GM21825 (cell line): ENCODE data around the gene KPNA1.
A peak's percentile ranks its signal among the peaks of the same experiment; 100 is the strongest.

Experiments
- ATAC-seq: cut with Tn5 transposase; IDR thresholded peaks from one replicate; pipeline ENCODE4 v1.9.1; 2021; ENCODE audit warnings: mild to moderate bottlenecking, moderate library complexity; ENCODE audit not compliant: unreplicated experiment

The KPNA1 gene

DNA sequence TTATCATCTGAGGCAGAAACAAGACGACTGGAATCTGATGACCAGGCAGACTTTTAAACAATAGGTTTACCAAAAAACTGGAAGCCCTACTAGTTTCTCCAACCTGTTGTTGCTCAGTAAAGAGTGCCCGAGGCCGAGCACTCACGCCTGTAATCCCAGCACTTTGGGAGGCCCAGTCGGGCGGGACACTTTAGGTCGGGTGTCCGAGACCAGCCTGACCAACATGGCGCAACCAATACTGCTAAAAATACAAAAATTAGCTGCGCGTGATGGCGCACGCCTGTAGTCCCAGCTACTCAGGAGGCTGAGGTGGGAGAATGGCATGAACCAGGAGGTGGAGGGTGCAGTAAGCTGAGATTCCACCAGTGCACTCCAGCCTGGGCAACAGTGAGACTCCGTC lies 97.8 kb downstream of the KPNA1 start:
- no peak for ATAC-seq

DNA sequence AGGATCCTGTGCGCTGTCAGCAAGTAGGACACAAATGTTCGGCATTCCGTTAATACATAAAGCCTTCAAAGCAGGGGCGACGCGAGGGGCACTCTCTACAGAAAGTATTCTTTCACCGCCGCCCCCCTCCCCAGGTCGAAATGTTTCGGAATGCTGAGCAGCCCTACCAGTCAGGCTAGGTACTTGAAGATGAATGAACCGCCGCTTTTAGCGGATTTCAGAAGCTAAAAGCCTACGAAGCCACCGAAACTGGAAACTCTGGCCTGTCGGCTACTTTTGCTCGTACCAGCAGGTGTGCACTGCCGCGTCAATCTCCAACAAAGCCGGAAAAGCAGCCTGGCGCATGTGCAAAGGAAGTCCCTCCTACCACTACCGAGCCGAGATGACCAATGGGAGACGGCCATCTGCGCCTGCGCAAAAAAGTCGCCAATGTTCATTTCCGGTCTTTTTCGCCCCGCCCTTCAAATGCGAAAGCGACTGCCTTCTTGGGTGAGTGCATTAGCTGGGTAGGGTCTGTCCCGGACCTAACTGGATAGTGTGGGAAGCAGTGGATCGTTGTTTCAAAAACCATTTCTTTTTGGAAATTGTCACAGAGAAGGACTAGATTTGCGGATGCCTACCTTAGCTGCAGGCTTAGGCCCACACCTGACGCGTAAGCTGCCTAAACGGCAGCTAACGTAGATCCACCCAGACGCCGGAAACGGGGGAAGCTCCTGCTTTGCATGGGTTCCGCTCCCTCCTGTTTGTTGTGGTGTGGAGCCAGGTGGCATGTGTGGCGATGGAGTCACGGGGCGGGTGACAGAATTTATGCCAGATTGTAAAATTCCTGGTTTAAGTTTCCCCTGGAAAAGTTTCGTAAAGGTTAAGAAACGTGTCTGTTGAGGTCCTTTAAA lies 98.7 kb downstream of the KPNA1 start, which contains the start of gene WDR5B:
WDR5B (minus strand) TSS at position 301 of the 893 bp plus-strand sequence. CDS start 534 bp downstream, outside the sequence.
- ATAC-seq = peak; percentile 82

DNA sequence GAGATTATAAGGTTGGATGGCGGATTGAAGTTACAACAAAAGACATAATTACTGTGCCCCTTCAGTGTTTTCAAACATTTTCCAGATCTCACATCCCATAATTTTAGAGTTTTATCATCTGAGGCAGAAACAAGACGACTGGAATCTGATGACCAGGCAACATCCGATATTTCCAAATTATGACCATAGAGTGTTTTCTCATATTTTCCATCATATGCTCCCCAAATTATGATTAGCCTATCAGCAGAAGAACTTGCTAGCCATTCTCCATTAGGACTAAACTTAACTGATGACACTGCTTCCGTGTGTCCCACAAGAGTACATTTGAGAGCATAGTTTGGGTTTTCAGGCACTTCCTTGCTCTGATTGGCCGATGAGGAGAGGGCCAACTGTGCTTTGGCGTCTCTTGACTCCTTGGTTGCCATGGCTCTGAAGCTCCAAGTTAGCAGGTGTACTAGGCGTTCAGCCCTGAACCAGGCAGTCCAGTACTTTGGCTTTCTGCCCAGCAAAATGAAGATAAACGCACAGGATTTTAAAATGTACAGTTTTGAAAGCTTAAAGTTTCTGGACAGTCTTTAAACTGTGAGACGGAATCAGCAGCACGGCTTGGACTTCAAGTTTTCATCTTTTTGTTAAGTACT lies 99.5 kb downstream of the KPNA1 start:
- ATAC-seq = peak; percentile 44

DNA sequence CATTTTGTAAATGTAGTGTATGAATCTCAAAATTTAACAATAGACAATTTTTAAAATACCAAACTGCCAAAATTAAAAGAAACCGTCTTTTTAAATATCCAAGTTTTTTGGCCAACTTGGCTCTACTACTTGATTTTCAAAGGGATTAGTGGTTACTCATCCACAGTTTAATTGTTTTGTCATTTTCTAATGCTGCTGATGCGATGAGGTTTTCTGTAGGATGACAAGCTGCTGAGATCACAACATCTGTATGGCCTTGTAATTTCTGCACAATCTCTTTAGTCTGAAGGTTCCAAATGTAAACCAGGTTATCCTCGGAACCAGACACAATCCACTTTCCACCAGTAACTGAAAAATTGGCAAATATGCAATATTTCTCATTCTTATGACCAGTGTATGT lies 100.3 kb downstream of the KPNA1 start:
- no peak for ATAC-seq

DNA sequence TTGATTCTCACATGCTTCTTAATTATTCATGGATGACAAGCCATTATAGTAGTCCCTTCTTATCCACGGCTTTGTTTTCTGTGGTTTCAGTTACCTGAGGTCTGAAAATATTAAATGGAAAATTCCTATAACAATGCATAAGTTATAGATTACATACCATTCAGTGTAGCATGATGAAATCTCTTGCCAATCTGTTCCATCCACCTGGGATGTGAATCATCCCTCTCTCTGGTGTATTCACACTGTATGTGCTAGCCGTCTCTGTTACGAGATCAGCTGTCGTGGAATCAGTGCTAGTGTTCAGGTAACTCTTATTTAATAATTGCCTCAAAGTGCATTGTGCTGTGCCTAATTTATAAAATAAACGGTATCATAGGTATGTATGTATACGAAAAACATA lies 104.1 kb downstream of the KPNA1 start:
- ATAC-seq = no peak

DNA sequence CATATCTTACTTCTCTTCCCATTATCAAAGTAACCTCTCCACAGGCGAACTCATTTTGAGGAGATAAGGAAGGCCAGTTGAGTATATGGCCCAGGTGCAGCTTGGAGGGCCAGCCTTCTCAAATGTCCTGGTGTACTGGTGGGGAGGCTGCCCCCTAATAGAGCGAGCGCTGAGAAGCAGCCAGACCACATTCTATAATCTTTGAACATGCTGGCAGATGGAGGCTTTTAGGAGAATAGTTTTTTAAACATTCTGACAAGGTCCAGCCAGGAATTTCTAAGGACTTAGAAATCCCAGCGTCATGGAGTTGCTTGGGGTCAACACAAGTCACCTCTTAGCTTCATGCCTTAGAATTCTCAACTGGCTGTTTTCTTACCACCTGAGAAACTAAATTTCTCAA lies 104.6 kb downstream of the KPNA1 start:
- ATAC-seq = no peak

DNA sequence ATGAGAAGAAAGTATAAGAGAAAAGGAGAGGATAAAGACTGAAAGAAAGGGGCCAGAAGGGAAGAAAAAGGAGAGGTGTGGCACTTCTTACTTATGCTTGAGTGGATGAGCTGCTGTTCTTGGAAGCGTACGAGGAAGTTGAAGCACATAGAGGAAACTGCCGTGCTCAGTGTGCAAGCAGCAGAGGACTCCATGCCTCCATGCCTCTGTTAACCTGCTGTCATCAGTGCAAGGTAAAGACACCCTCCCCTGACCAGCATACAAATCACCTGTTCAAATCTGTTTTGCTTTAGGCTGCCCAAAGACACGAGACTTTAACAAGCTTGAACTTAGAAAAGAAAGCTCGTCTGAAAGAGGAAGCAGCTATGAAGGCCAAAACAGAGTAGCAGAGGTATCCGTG lies 105.3 kb downstream of the KPNA1 start:
- no peak for ATAC-seq

DNA sequence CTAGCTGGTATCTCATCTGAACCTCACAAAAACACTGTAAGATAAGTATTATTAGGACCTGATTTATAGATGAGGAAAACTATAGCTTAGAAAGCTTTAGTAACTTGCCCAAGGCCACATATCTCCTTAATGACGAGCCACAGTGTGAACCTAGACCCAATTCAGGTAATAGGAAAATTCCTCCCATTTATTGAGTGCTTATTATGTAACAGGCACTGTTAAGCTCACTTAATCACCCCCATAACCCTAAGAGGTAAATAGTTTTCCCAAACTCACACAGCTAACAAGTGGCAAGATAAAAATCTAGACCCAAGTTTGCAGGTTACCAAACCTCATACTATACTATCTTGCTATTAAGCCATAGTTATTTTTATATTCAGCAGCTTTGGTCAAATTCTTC lies 106.8 kb downstream of the KPNA1 start:
- ATAC-seq = no peak

DNA sequence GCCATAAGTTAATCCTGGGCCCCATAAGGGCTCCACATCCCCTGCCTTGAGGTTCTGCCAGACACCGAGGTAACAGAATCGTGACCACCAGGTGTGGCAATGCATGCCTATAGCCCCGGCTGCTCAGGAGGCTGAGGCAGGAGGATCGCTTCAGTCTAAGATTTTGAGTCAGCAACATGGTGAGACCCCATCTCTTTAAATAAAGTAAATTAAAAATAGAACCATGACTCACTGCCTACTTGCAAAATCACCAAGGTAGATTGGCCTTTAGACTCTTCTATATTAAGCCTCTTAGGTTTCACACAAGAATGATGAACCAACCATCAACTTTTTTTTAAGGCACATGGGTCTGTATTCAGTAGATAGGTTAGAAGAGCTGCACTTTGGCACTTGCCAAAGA lies 108.5 kb downstream of the KPNA1 start:
- no peak for ATAC-seq

DNA sequence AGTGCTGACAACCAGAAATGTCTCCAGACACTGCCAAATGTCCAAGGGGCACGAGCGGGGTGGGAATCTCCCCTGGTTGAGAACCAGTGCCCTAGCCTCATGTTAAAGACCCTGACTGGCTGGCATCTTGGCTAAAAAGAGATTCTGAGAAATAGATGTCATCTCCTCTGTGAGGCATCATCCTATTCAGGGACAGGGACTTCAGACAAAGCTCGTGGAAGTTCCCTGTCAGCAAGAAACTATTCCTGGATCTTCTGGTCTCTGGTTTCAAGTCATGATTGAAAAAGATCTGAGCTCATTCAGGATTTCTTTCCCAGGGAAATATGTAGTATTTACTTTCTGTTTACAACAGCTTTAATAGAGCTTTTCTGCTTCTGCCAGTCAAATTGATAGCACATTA lies 109.7 kb downstream of the KPNA1 start:
- no peak for ATAC-seq

DNA sequence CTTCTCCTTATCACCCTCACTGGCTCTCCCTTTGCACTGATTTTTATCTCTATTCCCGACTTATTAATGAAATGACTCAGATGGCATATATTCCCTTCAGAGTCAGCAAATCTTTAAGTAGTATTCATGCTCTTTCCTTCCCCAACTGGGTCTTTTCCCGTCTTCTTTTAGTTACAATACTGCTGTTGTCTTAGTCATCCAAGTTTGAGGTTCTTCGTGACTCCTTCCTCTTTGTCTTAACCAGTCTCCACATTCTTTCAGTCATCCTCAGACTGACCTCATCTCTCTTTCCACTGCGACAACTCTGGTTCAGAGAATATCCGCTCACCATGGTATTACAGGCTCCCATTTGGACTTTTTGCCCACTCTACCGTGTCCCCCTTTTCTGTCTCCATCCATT lies 111.2 kb downstream of the KPNA1 start:
- ATAC-seq = no peak

DNA sequence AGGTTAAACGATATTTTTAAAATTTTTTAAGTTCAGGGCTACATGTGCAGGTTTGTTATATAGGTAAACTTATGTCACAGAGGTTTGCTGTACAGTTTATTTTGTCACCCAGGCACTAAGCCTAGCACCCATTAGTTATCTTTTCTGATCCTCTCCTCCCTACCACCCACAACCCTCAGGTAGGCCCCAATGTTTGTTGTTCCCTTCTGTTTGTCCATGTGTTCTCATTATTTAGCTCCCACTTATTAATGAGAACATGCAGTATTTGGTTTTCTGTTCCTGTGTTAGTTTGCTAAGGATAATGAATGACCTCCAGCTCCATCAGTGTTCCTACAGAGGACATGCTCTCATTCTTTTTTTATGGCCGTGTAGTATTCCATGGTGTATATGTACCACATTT lies 115.8 kb downstream of the KPNA1 start:
- no peak for ATAC-seq

DNA sequence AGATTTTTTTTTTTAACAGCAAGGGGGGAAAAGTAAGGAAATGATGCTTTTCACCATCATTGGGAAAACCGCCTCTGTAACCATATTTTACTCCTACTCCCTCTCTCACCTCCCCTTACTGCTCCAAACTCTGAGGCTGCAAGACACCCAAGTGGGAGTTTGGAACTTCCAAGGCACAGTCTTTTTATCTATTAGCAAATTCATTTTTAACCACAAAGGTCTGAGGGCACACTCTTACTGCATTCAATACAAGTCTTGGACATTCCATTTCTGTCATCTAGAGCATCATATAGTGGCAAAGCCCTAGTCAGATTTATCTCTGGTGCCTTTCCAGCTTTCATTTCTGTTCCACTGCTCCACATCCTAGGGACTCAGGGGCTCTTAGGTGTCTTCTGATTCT lies 117.5 kb downstream of the KPNA1 start:
- no peak for ATAC-seq

DNA sequence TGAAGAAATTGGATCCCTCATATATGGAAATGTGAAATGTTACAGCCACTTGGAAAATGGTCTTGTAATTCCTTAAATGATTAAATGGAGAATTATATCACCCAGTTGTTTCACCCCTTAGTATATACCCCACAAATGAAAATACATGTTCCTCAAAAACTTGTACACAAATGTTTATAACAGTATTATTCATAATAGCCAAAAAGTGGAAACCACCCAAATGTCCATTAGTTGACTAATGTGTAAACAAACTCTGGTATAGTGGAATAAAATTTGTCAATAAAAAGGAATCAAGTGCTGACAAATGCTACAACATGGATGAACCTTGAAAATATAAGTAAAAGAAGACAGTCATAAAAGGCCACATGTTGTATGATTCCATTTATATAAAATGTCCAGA lies 118.2 kb downstream of the KPNA1 start:
- ATAC-seq = no peak

DNA sequence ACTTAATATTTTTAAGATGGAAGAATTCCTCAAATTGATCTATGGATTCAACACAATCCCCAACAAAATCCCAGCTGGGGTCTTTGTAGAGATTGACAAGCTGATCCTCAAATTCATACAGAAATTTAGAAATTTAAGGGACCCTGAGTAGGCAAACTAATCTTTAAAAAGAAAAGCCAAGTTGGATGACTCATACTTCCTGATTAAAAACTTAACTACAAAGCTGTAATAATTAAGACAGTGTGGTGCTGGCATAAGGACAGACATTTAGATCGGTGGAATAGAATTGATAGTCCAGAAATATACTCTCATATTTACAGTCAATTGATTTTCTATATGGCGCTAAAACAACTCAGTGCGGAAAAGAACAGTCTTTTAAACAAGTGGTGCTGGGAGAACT lies 119.2 kb downstream of the KPNA1 start:
- no peak for ATAC-seq

DNA sequence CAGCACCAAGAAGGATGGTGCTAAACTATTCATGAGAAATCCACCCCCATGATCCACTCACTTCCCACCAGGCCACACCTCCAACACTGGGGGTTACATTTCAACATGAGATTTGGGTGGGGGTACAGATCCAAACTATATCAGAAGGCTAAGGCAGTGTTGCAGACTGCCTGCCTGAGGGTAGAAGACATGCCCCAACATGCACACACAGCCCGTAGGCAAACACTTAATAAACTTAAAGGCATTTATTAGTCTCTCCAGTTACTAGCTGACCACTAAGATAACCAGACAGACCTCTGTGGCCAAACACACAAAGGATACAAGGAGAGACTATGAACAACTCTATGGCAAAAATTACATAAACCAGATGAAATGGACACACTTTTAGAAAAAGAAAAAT lies 120.6 kb downstream of the KPNA1 start:
- ATAC-seq = no peak

DNA sequence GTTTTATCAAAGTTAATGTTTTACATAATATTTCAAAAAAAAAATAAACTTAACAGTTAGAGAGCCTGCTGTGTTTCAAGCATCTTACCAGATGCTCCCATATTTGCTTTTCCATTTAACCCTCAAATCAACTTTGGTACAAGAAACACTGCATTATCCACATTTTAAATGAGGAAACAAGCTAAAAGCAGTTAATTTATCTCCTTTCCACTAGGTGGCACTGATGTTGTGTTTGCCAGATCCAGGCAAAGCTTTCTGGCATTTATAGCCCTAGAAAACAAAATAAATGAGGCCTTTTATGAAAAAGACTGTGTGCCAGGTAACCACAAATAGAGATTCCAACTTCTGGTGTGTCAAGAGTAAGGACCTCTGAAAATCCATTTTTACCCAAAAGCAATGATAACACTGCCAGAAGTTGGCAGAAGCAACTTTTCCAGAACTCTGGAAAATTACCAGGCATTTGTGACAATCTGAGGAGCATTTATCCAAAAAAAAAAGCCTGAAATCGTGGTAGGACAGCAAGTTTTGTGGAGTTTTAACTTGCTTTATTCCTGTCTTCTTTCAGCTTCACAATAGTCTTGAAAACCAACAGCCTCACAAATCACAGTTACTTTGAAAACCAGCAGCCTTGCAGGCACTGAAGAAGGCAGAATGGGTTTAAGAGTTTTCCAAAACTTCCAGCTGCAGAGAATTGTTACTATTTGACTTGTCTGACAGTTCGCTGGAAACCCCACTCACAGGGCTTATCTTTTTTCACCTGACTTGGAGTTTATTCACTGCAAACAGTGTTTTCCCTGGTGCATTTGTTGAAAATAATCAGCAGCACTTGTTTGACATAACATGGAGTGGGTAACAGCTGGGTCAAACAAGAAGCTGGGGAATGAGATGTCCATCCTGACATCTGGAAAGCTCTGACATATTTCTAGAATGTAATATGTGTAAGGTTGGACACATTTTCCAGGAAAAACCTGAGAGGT lies 121.6 kb downstream of the KPNA1 start:
- no peak for ATAC-seq

DNA sequence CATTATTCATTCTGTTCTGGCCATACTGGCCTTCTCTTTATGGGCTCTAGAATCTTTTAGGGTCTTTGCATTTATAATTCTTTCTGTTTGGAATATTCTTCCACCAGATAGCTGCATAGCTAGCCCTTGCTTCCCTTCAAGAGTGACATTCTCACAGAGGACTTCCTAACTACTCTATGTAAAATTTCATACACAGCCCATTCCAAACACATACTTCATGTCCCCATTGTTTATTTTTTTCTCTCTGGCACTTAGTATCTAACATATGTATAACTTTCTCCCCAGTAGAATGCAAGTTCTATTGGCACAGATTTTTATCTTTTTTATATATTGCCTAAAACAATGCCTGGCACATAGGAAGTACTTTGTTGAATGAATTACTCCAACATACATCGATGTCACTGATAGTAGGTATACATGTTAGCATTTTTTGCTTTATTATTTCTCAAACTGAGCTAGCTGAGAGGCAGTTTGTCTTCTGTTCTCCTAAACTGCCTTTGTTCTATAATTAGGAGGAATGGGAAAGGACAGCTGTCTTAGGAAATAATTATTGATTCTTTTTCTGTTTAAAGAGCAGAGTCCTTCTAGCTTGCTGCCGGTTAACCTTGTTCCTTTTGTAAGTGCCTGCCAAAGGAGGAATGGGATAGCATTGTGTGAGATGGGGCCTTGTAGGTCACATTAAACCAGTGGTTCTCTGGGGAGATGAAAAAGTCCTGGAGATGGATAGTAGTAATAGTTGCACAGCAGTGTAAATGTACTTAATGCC lies 122.9 kb downstream of the KPNA1 start:
- no peak for ATAC-seq

DNA sequence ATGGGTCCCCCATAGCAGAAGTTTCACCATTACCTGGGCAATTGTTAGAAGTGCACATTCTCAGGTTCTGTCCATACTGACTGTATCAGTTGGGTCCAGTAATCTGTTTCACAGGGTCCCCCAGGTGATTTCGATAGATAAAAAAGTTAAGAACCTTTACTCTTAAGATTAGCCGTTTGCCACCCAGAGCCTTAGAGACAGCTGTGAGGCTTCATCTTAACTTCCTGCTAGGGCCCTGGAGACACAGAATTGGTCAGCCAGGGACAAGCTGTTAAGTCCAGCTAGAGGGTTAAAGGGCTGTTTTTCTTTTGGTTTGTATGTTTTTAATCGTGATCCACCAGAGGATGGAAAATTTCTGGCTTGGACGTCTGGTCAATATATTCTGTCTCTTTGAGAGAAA lies 124.1 kb downstream of the KPNA1 start:
- no peak for ATAC-seq

DNA sequence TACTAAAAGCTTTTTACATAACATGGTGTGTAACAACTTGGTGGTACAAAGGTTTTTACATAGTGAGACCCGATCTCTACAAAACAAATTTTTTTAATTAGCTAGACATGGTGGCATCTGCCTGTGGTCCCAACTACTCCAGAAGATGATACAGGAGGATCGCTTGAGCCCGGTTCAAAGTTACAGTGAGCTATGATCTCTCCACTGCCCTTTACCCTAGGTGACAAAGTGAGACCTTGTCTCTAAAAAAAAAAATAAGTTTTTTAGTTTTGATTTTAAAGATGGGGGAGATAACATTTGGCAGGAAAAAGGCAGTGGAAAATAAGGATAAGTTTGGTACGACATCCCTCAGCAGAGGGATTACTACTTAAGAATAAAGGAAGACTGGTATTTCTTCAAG lies 124.8 kb downstream of the KPNA1 start:
- no peak for ATAC-seq

DNA sequence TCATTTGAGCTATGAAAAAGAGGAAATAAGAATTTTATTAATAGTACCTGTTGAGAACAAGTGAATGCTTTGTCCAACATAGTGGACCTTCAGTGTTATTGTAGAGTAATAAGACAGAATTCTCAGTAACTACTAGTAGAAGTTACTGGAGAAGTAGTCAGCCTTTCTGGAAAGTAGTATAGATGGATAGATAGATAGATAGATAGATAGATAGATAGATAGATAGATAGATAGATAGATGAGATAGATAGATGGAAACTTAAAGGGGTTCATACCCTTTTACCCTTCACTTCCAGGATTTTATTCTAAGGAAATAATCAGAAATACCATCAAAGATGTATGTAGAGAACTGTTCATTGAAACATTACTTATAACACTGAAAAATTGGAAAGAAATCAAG lies 125.5 kb downstream of the KPNA1 start:
- ATAC-seq = no peak
